WERI-Rb-1 (cell line): ENCODE measurements around the gene ESR2.

Source experiments
- DNase-seq: peaks from one replicate; pipeline ENCODE4 v3.0.0-alpha.2; 2020
- H3K27ac ChIP-seq: fragments of 250-450 bp; sonication (Bioruptor Pico); 2 replicates; pipeline ENCODE4 v1.5.1; 2020; ENCODE audit warnings: mild to moderate bottlenecking, moderate library complexity
- H3K27me3 ChIP-seq: fragments of 250-450 bp; sonication (Bioruptor Pico); 2 replicates; pipeline ENCODE4 v1.5.1; 2021; ENCODE audit warnings: mild to moderate bottlenecking, low read depth, moderate library complexity; ENCODE audit not compliant: insufficient read depth, severe bottlenecking
- H3K36me3 ChIP-seq: fragments of 250-450 bp; sonication (Bioruptor Pico); 2 replicates; pipeline ENCODE4 v1.5.1; 2020; ENCODE audit warnings: mild to moderate bottlenecking, moderate library complexity
- H3K4me3 ChIP-seq: 2 replicates; pipeline ENCODE4 v1.5.1; 2011; ENCODE audit warnings: low read depth, mild to moderate bottlenecking, control low read depth, low read length
- H3K9me3 ChIP-seq: fragments of 250-450 bp; sonication (Bioruptor Pico); 2 replicates; pipeline ENCODE4 v1.5.1; 2021; ENCODE audit warnings: mild to moderate bottlenecking, moderate library complexity; ENCODE audit not compliant: severe bottlenecking
- CTCF ChIP-seq: IDR thresholded peaks from 2 replicates; pipeline ENCODE4 v1.5.1; 2011; ENCODE audit warnings: low read depth, mild to moderate bottlenecking, control low read depth, inconsistent platforms, low read length

Gene ESR2

GRCh38 chr14:64246688-64247087 is 47.5 kb downstream of the ESR2 start:
- Histone ChIP-seq H3K27me3 (no peaks in the 10 kb centered on the region), H3K36me3 (no peaks in the 10 kb centered on the region), H3K4me3 (no peak overlapping the region), H3K27ac (no peak overlapping the region), H3K9me3 (no peaks in the 10 kb centered on the region)
- DNase-seq, result no peak
- no peak for TF ChIP-seq CTCF

DNA sequence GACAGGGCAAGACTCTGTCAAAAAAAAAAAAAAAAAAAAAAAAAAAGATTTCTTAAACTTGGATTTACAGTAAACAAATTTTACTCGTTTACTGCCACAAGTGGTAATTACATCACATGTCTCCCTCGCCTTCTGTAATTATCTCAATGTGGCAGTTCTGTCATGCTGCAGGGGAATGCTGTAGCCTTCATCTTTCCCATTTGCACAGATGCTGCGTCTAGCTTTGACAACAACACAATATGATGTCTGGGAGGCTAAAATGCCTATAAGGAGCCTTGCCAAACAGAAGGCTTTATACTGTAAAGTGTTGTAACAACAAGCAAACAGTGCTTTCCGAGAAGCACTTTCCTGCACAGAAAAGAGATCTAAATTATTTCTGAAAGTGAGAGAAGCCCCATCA is 48.7 kb downstream of the ESR2 start:
- Histone ChIP-seq H3K4me3 (no peak overlapping the region), H3K9me3 (no peaks in the 10 kb centered on the region), H3K27me3 (no peaks in the 10 kb centered on the region), H3K36me3 (no peaks in the 10 kb centered on the region), H3K27ac (no peak overlapping the region)
- DNase-seq, result no peak
- no peak for TF ChIP-seq CTCF

DNA sequence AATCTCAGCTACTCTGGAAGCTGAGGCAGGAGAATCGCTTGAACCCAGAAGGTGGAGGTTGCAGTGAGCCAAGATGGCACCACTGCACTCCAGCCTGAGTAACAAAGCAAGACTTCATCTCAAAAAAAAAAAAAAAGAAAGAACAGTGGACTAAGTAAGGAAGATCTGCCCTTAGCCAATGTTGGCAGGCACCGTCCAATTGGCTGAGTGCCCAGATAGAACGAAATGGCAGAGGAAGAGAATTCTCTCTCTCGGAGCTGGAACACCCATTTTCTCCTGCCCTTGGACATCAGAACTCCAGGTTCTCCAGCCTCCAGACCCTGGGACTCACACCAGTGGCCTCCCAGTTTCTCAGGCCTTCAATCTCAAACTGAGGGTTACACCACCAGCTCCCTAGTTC is 49.9 kb downstream of the ESR2 start:
- Histone ChIP-seq H3K36me3 (no peaks in the 10 kb centered on the region), H3K27me3 (no peaks in the 10 kb centered on the region), H3K9me3 (no peaks in the 10 kb centered on the region), H3K27ac (no peak overlapping the region), H3K4me3 (no peak overlapping the region)
- TF ChIP-seq CTCF, result no peak
- DNase-seq, result no peak

DNA sequence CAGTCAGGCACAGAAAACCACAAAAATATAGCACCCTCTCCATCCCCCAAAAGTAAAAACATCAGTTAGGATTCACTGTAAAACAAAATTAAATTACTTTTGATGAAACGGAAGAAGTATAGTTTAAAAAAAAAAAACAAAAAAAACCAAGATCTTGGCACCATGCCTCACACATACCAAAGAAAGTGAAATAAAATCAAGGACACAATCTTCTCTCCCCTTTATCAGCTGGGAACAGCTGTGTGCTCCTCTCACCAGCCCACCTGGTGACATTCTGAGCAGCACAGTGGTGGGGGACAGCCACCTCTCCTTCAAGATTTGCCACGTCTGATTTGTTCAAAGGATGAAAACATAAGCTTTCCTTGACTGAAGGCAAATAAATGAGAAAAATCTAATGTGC is 55.5 kb downstream of the ESR2 start:
- H3K27ac ChIP-seq, result no peak overlapping the region
- H3K4me3 ChIP-seq, result no peak overlapping the region
- no peak for DNase-seq
- H3K9me3 ChIP-seq, result no peaks in the 10 kb centered on the region
- no peak for TF ChIP-seq CTCF
- no peaks in the 10 kb centered on the region for H3K36me3 ChIP-seq
- H3K27me3 ChIP-seq, result no peaks in the 10 kb centered on the region

GRCh38 chr14:64238049-64238448 is 56.1 kb downstream of the ESR2 start:
- DNase-seq, result no peak
- no peak for TF ChIP-seq CTCF
- Histone ChIP-seq H3K4me3 (no peak overlapping the region), H3K36me3 (no peaks in the 10 kb centered on the region; the same call in 1 of the 2 replicates), H3K27ac (no peak overlapping the region), H3K9me3 (no peaks in the 10 kb centered on the region), H3K27me3 (no peaks in the 10 kb centered on the region)
